Fibroblast of lung (primary cell): ENCODE results near the gene FADS2. TPM values are rescaled to one million over a fixed set of nuclear protein-coding genes. Genes with fewer than 3 reads are reported as not detected.
A peak's percentile ranks its signal among the peaks of the same experiment; 100 is the strongest.

Experiments
- DNase-seq, 2 donors: peaks; one replicate each; pipeline versions ENCODE4 v3.0.0 to v3.0.0-alpha.2; 2010; ENCODE audit warnings: low read depth in 2 of 2
- H2AFZ ChIP-seq: 2 replicates; pipeline ENCODE4 v1.5.1; 2012; ENCODE audit warnings: low read length, control low read depth, inconsistent platforms
- H3K27ac ChIP-seq: 2 replicates; pipeline ENCODE4 v1.5.1; 2011; ENCODE audit warnings: low read length, control low read depth; ENCODE audit not compliant: insufficient read depth
- H3K27me3 ChIP-seq: 2 replicates; pipeline ENCODE4 v1.5.1; 2011; ENCODE audit warnings: mild to moderate bottlenecking, low read length; ENCODE audit not compliant: control insufficient read depth, insufficient read depth
- H3K36me3 ChIP-seq: 2 replicates; pipeline ENCODE4 v1.5.1; 2011; ENCODE audit warnings: low read length; ENCODE audit not compliant: control insufficient read depth, insufficient read depth
- H3K4me1 ChIP-seq: 2 replicates; pipeline ENCODE4 v1.5.1; 2011; ENCODE audit warnings: low read length; ENCODE audit not compliant: control insufficient read depth, insufficient read depth; ENCODE audit errors: extremely low read depth
- H3K4me2 ChIP-seq: 2 replicates; pipeline ENCODE4 v1.5.1; 2011; ENCODE audit warnings: low read length, control low read depth; ENCODE audit not compliant: insufficient read depth; ENCODE audit errors: extremely low read depth
- H3K4me3 ChIP-seq, 4 experiments: fragments of 200-600 bp in 1 of 4; sonication (generic) in 1 of 4; replicated peaks in 1 of 4; 2 replicates each; pipeline ENCODE4 v1.5.1; 2011 to 2016; ENCODE audit warnings: low read length in 4 of 4, low read depth in 3 of 4, mild to moderate bottlenecking in 3 of 4, control low read depth in 2 of 4, inconsistent platforms in 1 of 4, mixed read lengths in 1 of 4; ENCODE audit not compliant: insufficient read depth in 1 of 4; ENCODE audit errors: control extremely low read depth in 1 of 4
- H3K79me2 ChIP-seq: 2 replicates; pipeline ENCODE4 v1.5.1; 2012; ENCODE audit warnings: mild to moderate bottlenecking, low read length, inconsistent platforms; ENCODE audit not compliant: control insufficient read depth, insufficient read depth
- H3K9ac ChIP-seq: 2 replicates; pipeline ENCODE4 v1.5.1; 2011; ENCODE audit warnings: mild to moderate bottlenecking, low read length, control low read depth; ENCODE audit not compliant: insufficient read depth
- H3K9me3 ChIP-seq: 2 replicates; pipeline ENCODE4 v1.5.1; 2012; ENCODE audit warnings: low read depth, low read length; ENCODE audit not compliant: control insufficient read depth, insufficient read depth
- H4K20me1 ChIP-seq: 2 replicates; pipeline ENCODE4 v1.5.1; 2011; ENCODE audit warnings: low read length; ENCODE audit not compliant: control insufficient read depth, insufficient read depth; ENCODE audit errors: extremely low read depth
- EZH2 ChIP-seq: IDR thresholded peaks from 2 replicates; pipeline ENCODE4 v1.5.1; 2012; ENCODE audit warnings: low read length, control low read depth, mild to moderate bottlenecking; ENCODE audit errors: missing control alignments
- polyA plus RNA-seq, 2 donors: library from polyadenylated mRNA; depleted of rRNA in 1 of 2; stranded (reverse) in 1 of 2; unstranded in 1 of 2; fragments of >200 nt; gene quantifications; 2 replicates each; pipeline ENCODE4 v1.2.1, GENCODE V29; 2011 to 2012; ENCODE audit warnings: missing spikeins in 1 of 2
- total RNA-seq: library from RNA; depleted of rRNA; stranded (reverse); fragments of >200 nt; gene quantifications from 2 replicates; pipeline ENCODE4 v1.2.1, GENCODE V29; 2014
- TF ChIP-seq, protein P1 (sequence below), 2 donors: IDR thresholded peaks in 1 of 2; conservative IDR thresholded peaks in 1 of 2; 1 replicate in 1 of 2; 2 replicates in 1 of 2; pipeline ENCODE4 v1.5.1; 2011 to 2012; ENCODE audit warnings: low read length in 2 of 2, control low read depth in 1 of 2, inconsistent platforms in 1 of 2, low read depth in 1 of 2, mild to moderate bottlenecking in 1 of 2

Gene FADS2
- total and polyA plus RNA-seq, 2 donors (not counting 1 experiment from before 2014, with no cell fraction given): 418 to 932 TPM

DNA sequence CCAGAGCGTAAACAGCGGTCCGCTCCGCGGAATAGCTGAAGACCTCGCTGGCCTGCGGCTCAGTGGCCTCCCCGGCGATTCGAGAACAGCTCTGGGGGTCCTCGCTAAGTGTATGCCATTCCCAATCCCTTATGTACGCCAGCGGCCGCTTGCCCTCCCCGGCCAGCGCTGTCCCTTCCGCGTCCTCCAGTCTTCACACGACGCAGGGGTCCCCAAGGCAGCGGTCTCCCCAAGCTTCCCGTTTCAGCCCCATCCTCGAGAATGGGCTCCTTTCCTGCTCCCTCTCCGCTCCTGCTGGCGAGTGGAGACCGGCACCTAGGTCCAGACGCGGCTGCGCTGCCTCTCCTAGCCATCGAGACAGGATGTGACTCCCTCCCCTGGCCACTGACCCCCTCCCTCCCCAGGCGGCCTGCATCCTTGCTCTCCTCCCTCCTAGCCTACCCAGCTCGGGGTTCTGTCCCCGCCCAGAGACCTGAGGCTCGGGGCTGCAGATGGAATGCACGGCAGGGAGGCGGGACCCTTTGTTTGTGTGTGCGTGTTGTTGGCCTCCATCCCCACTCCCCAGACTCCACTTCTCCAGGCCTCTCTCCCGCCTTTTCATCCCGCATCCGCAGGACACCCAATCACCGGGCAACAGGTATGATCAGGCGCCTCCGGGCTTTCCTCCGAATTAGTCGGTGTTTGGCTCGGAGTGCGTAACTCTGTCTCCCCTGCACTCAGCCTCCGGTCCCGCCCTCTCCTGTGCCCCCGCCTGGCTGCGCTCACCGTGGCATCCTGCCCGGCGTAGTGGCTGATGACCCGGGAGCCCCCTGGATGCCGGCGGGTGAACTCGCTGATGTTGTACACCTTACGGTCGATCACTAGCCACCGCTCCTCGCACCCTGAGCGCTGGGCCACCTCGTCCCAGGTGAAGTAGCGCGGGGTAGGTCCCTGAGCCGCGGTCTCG lies 12.0 kb upstream of the FADS2 start:
- H3K36me3 ChIP-seq: peaks cover 8% of the 10 kb centered on the region

DNA sequence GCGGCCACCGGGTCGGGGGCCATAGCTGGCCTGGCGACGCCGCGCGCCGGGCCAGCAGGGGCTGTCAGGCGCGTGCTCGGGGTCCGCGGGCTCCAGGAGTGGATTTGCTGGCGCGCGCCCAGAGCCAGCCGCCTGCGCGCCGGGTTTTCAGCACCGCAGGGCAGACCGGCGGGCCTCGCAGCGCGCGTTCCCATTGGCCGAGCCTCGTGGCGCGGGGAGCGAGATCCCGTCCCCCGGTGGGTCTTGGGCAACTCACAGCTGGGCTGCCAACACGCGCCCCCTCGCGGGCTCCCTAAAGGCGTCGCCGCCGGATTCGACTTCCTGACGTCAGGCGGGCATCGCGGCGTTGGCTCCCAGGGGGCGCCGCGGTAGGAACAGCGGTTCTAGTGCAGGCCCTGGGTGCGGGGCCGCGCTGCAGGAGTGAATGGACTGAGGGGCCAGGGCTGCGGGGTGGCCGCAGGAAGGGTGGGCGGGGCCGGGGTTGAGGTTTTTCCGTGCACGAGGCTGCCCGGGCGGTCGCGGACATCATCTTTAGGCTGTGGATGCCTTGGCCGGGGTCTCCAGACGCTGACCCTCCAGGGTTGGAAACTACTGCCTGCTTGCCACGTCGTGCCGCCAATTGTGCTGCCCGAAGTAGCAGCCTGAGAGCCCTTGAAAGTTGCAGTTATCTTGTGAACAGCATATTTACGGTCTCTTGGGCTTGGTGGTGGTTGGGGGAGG lies 11.2 kb upstream of the FADS2 start, which contains the start of gene FADS1:
TSS of gene FADS1 (minus strand) at position 268 of the 720 bp plus-strand sequence. CDS start at position 194, 74 bp downstream.
- H2AFZ ChIP-seq: no peak within 1 kb of the TSS
- peaks cover 7% of the 10 kb centered on the region for H3K36me3 ChIP-seq
- H3K4me1 ChIP-seq: peaks cover 7% of the 10 kb centered on the region
- H4K20me1 ChIP-seq: no peaks in the 10 kb centered on the region
- DNase-seq: peak; percentile 94 to 96
- peak within 1 kb of the TSS; percentile 95 for H3K9ac ChIP-seq
- no peak for TF ChIP-seq EZH2
- TF ChIP-seq, protein P1, sequence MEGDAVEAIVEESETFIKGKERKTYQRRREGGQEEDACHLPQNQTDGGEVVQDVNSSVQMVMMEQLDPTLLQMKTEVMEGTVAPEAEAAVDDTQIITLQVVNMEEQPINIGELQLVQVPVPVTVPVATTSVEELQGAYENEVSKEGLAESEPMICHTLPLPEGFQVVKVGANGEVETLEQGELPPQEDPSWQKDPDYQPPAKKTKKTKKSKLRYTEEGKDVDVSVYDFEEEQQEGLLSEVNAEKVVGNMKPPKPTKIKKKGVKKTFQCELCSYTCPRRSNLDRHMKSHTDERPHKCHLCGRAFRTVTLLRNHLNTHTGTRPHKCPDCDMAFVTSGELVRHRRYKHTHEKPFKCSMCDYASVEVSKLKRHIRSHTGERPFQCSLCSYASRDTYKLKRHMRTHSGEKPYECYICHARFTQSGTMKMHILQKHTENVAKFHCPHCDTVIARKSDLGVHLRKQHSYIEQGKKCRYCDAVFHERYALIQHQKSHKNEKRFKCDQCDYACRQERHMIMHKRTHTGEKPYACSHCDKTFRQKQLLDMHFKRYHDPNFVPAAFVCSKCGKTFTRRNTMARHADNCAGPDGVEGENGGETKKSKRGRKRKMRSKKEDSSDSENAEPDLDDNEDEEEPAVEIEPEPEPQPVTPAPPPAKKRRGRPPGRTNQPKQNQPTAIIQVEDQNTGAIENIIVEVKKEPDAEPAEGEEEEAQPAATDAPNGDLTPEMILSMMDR (conservative IDR thresholded peaks at IDR 0.05 in 1 of 2, IDR thresholded peaks at IDR 0.05 in 1 of 2; ENCODE audit: low read depth in 1 of 2, low read length in 2 of 2): peak; percentile 38 to 49
- peaks cover 11% of the 10 kb centered on the region for H3K79me2 ChIP-seq
- H3K4me2 ChIP-seq: peak within 1 kb of the TSS; percentile 84
- peak within 1 kb of the TSS; percentile 77 to 81 (median 79) for H3K4me3 ChIP-seq
- H3K27ac ChIP-seq: peak within 1 kb of the TSS; percentile 98
- H3K27me3 ChIP-seq: no peaks in the 10 kb centered on the region
- no peaks in the 10 kb centered on the region for H3K9me3 ChIP-seq

More for the DNA sequence above, 12.0 kb upstream of the FADS2 start:
- TF ChIP-seq, protein P1 (conservative IDR thresholded peaks at IDR 0.05 in 1 of 2, IDR thresholded peaks at IDR 0.05 in 1 of 2; ENCODE audit: low read depth in 1 of 2, low read length in 2 of 2): no peak
- no peak for TF ChIP-seq EZH2
- peak; percentile 67 to 81 for DNase-seq
- Histone ChIP-seq H3K4me1 (peaks cover 7% of the 10 kb centered on the region), H3K79me2 (peaks cover 11% of the 10 kb centered on the region), H3K9ac (peak overlapping the region; percentile 95), H2AFZ (no peak overlapping the region), H4K20me1 (no peaks in the 10 kb centered on the region), H3K9me3 (no peaks in the 10 kb centered on the region), H3K4me3 (peak overlapping the region; percentile 77 to 81 (median 79)), H3K27ac (peak overlapping the region; percentile 98), H3K4me2 (peak overlapping the region; percentile 42), H3K27me3 (no peaks in the 10 kb centered on the region)
